K562 (cell line): ENCODE data around the gene ATAD2B. TPM values are rescaled to one million over a fixed set of nuclear protein-coding genes. Genes with fewer than 3 reads are reported as not detected.

Experiments
- ATAC-seq: fragments of 200-7000 bp; cut with Tn5 transposase; 3 replicates; pipeline ENCODE4 v1.9.1; 2020; ENCODE audit warnings: moderate library complexity
- BruUV-seq: library from RNA; stranded (reverse); fragments of 400-500 nt; replicated peaks from 2 replicates; lab custom pipeline; 2021; lab: Mats Ljungman, UMichigan
- CTCF ChIA-PET: fragments of 300-600 bp; formaldehyde crosslinking; extraction: SDS; loops from one replicate; lab custom pipeline; 2021; ENCODE audit warnings: low intra/inter-chr PET ratio; lab: Yijun Ruan, JAX
- POLR2A ChIA-PET: fragments of 300-600, 350-650 bp; sonication (Branson Sonifier 250); formaldehyde crosslinking; extraction: SDS; loops from one replicate; lab custom pipeline; 2021; ENCODE audit warnings: antibody characterized with exemption, inconsistent platforms; lab: Yijun Ruan, JAX
- DNase-seq, 4 experiments: peaks; one replicate each; pipeline versions ENCODE4 v3.0.0 to v3.0.0-alpha.2; 2011 to 2018; ENCODE audit warnings: low spot score in 3 of 4, mixed read lengths in 3 of 4; ENCODE audit errors: extremely low read depth in 1 of 4
- FAIRE-seq: peaks from 2 replicates; lab custom pipeline; 2011; peaks lifted over from hg19 to GRCh38; lab: Jason Lieb, UNC
- H2AFZ ChIP-seq: 2 replicates; pipeline ENCODE4 v1.6.0; 2011; ENCODE audit warnings: low read depth, low read length, control low read depth, inconsistent platforms
- H3K27ac ChIP-seq: fragments of 200-600 bp; 3 replicates; pipeline ENCODE4 v1.8.0; 2011; ENCODE audit warnings: low read depth, mild to moderate bottlenecking, control low read depth, inconsistent platforms, low read length, moderate library complexity, mixed read lengths; ENCODE audit errors: extremely low read depth
- H3K27me3 ChIP-seq, 2 experiments: fragments of 300-600 bp in 1 of 2; 2 replicates in 1 of 2; 3 replicates in 1 of 2; pipeline versions ENCODE4 v1.6.0 to v1.8.0; 2011; ENCODE audit warnings: inconsistent platforms in 2 of 2, low read length in 2 of 2, mild to moderate bottlenecking in 1 of 2, mixed read lengths in 1 of 2, moderate library complexity in 1 of 2; ENCODE audit not compliant: control insufficient read depth in 2 of 2, insufficient read depth in 2 of 2
- H3K36me3 ChIP-seq: fragments of 300-600 bp; 3 replicates; pipeline ENCODE4 v1.8.0; 2011; ENCODE audit warnings: mild to moderate bottlenecking, low read length, inconsistent platforms; ENCODE audit not compliant: control insufficient read depth, insufficient read depth
- H3K4me1 ChIP-seq, 2 experiments: fragments of 200-600 bp in 1 of 2; replicated peaks in 1 of 2; 2 replicates in 1 of 2; 3 replicates in 1 of 2; pipeline versions ENCODE4 v1.5.1 to v1.8.0; 2011; ENCODE audit warnings: inconsistent platforms in 2 of 2, low read length in 2 of 2, mild to moderate bottlenecking in 1 of 2, mixed read lengths in 1 of 2, moderate library complexity in 1 of 2; ENCODE audit not compliant: control insufficient read depth in 2 of 2, insufficient read depth in 2 of 2
- H3K4me2 ChIP-seq: 2 replicates; pipeline ENCODE4 v1.6.1; 2011; ENCODE audit warnings: low read length, control low read depth, inconsistent platforms, mixed read lengths; ENCODE audit not compliant: insufficient read depth
- H3K4me3 ChIP-seq: fragments of 200-600 bp; sonication (generic), shearing (Covaris generic); 2 replicates; pipeline ENCODE4 v1.5.1; 2016; ENCODE audit warnings: control low read depth, inconsistent platforms
- H3K79me2 ChIP-seq: fragments of 200-600 bp; 3 replicates; pipeline ENCODE4 v1.8.0; 2011; ENCODE audit warnings: low read length, inconsistent platforms; ENCODE audit not compliant: control insufficient read depth, insufficient read depth
- H3K9ac ChIP-seq, 2 experiments: 2 replicates each; pipeline versions ENCODE4 v1.6.0 to v1.6.1; 2011; ENCODE audit warnings: low read depth in 2 of 2, low read length in 2 of 2, control low read depth in 1 of 2, inconsistent platforms in 1 of 2, mild to moderate bottlenecking in 1 of 2, mixed read lengths in 1 of 2; ENCODE audit not compliant: insufficient read depth in 1 of 2
- H3K9me1 ChIP-seq: one replicate; pipeline ENCODE4 v1.6.0; 2011; ENCODE audit warnings: inconsistent platforms, mild to moderate bottlenecking, low read length, moderate library complexity; ENCODE audit not compliant: control insufficient read depth, insufficient read depth
- H3K9me3 ChIP-seq: replicated peaks from 2 replicates; pipeline ENCODE4 v1.5.1; 2011; ENCODE audit warnings: low read depth, low read length, inconsistent platforms; ENCODE audit not compliant: control insufficient read depth, insufficient read depth
- H4K20me1 ChIP-seq: replicated peaks from 2 replicates; pipeline ENCODE4 v1.6.1; 2011; ENCODE audit warnings: low read length, inconsistent platforms, mixed read lengths; ENCODE audit not compliant: control insufficient read depth, insufficient read depth
- BMI1 ChIP-seq: fragments of 150-350 bp; IDR thresholded peaks from 2 replicates; pipeline ENCODE4 v1.6.1; 2014; ENCODE audit warnings: low read length
- CBX3 ChIP-seq, 2 experiments: IDR thresholded peaks; 1 replicate in 1 of 2; 2 replicates in 1 of 2; pipeline ENCODE4 v1.6.1; 2012; ENCODE audit warnings: inconsistent platforms in 2 of 2, low read length in 2 of 2, borderline replicate concordance in 1 of 2, control low read depth in 1 of 2
- CCNT2 ChIP-seq: IDR thresholded peaks from 2 replicates; pipeline ENCODE4 v1.6.1; 2011; ENCODE audit warnings: borderline replicate concordance, low read depth, mild to moderate bottlenecking, moderate library complexity, mixed read lengths, low read length; ENCODE audit not compliant: insufficient read length; ENCODE audit errors: extremely low read depth
- EGR1 ChIP-seq: fragments of 450-650 bp; conservative IDR thresholded peaks from 2 replicates; pipeline ENCODE4 v1.6.1; 2017; ENCODE audit warnings: mild to moderate bottlenecking
- FOXP1 ChIP-seq: sonication (generic); formaldehyde crosslinking; IDR thresholded peaks from 2 replicates; pipeline ENCODE4 v1.8.0; 2022; ENCODE audit warnings: mild to moderate bottlenecking, missing genetic modification reagents
- HEY1 ChIP-seq: fragments of 250-450 bp; sonication (Bioruptor Pico); IDR thresholded peaks from 2 replicates; pipeline ENCODE4 v1.5.0; 2020; ENCODE audit warnings: mild to moderate bottlenecking, moderate library complexity, borderline replicate concordance
- MYBL2 ChIP-seq, 2 experiments: fragments of 450-650 bp in 1 of 2; sonication (generic) in 1 of 2; formaldehyde crosslinking in 1 of 2; IDR thresholded peaks; 2 replicates each; pipeline versions ENCODE4 v1.6.1 to v1.8.1; 2017 to 2022; ENCODE audit warnings: borderline replicate concordance in 1 of 2, inconsistent platforms in 1 of 2, low read depth in 1 of 2, mild to moderate bottlenecking in 1 of 2, missing genetic modification reagents in 1 of 2, moderate library complexity in 1 of 2
- RBM14 ChIP-seq: fragments of 200-400 bp; formaldehyde crosslinking; IDR thresholded peaks from 2 replicates; pipeline ENCODE4 v1.6.1; 2018; ENCODE audit warnings: low read depth, mild to moderate bottlenecking, low read length, moderate library complexity, borderline replicate concordance; ENCODE audit not compliant: insufficient read depth
- TRIM28 ChIP-seq: fragments of 450-650 bp; IDR thresholded peaks from 2 replicates; pipeline ENCODE4 v1.6.1; 2017
- ZBTB1 ChIP-seq: sonication (generic); formaldehyde crosslinking; IDR thresholded peaks from 2 replicates; pipeline ENCODE4 v1.8.1; 2023; ENCODE audit warnings: missing genetic modification reagents, low read depth, mild to moderate bottlenecking, borderline replicate concordance
- WGBS: fragments of 100-300 bp; shearing (Covaris generic); methylation state at CpG from one replicate; pipeline ENCODE4 v1.1.6; 2016; ENCODE audit warnings: low coverage, mixed read lengths; ENCODE audit not compliant: insufficient coverage; ENCODE audit errors: missing lambda C conversion rate; 5-methylcytosine and 5-hydroxymethylcytosine counted together
- in situ Hi-C: fragments of 300-500 bp; cut with MboI; formaldehyde crosslinking; loops from 4 replicates; pipeline ENCODE4 v1.15.0; 2018; ENCODE audit warnings: inconsistent platforms, mixed read lengths
- intact Hi-C: fragments of 100-400 bp; cut with micrococcal nuclease; formaldehyde crosslinking; loops from 2 replicates; pipeline ENCODE4 v1.14.2; 2022
- polyA plus RNA-seq, 8 experiments: library from polyadenylated mRNA; depleted of rRNA in 4 of 8; stranded (reverse) in 5 of 8; unstranded in 3 of 8; fragments of >200 nt; fragmentation: Nextera tagmentation in 2 of 8; fragmentation: Illumina TruSeq in 1 of 8; extraction: Ambion mirVana in 2 of 8; extraction: Trizol in 1 of 8; gene quantifications; 2 replicates each; pipeline versions ENCODE4 v1.2.1 to v1.2.3, GENCODE V29; 2011 to 2014; ENCODE audit warnings: inconsistent platforms in 1 of 8, missing spikeins in 1 of 8
- total RNA-seq, 7 experiments: library from RNA; depleted of rRNA in 6 of 7; stranded (reverse); fragments of >200 nt in 6 of 7; fragmentation: Illumina TruSeq in 2 of 7; extraction: Trizol in 2 of 7; gene quantifications; 2 replicates each; pipeline versions ENCODE4 v1.2.1 to v1.2.3, GENCODE V29; 2011 to 2021; ENCODE audit warnings: low replicate concordance in 1 of 7
- TF ChIP-seq, protein P1 (sequence below): sonication (generic); formaldehyde crosslinking; IDR thresholded peaks from 2 replicates; pipeline ENCODE4 v1.8.1; 2023; ENCODE audit warnings: mild to moderate bottlenecking, missing genetic modification reagents
- TF ChIP-seq, protein P2 (sequence below): fragments of 450-650 bp; formaldehyde crosslinking; IDR thresholded peaks from 2 replicates; pipeline ENCODE4 v1.4.0; 2020; ENCODE audit warnings: mild to moderate bottlenecking, moderate library complexity

The ATAD2B gene
- total and polyA plus RNA-seq, 9 of the 15 experiments (the other 6 are each of a cell fraction or from before 2014, with no cell fraction given) = 3.2 to 21.6 (median 11.4) TPM

DNA sequence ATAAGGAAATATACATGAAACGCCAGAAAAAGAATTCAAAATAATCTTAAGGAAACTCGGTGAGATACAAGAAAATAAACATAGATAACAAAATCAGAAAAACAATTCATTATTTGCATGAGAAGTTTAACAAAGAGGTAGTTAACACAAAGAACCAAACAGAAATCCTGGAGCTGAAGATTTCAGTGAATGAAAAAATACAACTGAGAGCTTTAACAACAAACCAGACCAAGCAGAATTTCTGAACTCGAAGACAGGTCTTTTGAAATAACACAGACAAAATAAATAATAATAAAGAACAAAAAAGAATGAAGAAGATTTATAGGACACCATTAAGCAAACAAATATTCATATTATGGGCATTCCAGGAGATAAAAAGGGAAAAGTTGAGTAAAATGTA lies 204.7 kb downstream of the ATAD2B start:
- Histone ChIP-seq H3K27me3 (no peaks in the 10 kb centered on the region), H3K4me2 (no peak overlapping the region), H3K9ac (no peak overlapping the region), H3K36me3 (no peaks in the 10 kb centered on the region), H3K9me3 (peaks cover 2% of the 10 kb centered on the region; the same call in 1 of the 2 replicates), H2AFZ (no peak overlapping the region), H3K4me3 (no peak overlapping the region), H3K79me2 (no peaks in the 10 kb centered on the region), H4K20me1 (no peaks in the 10 kb centered on the region), H3K27ac (no peak overlapping the region), H3K9me1 (no peaks in the 10 kb centered on the region), H3K4me1 (no peaks in the 10 kb centered on the region)
- CTCF ChIA-PET = no interaction called here
- POLR2A ChIA-PET = interaction anchor here (0.6 kb wide), 1 partner anchor 98 kb away, joined by 3 read pairs; no protein-coding TSS in a partner anchor
- 41% methylated on average over 3 of the region's 3 CpGs for WGBS
- TF ChIP-seq RBM14 (no peak), CBX3 (IDR thresholded peaks at IDR 0.05; ENCODE audit: borderline replicate concordance in 1 of 2, low read length in 2 of 2) (peak in 1 of 2 experiments; percentile 84; a peak in 1 of 3 replicates), TRIM28 (peak; percentile 85)
- BruUV-seq = no TSS peak
- in situ Hi-C loops (no loop called here), intact Hi-C loops (no loop called here)
- FAIRE-seq (no peak), ATAC-seq (no peak), DNase-seq (no peak)

DNA sequence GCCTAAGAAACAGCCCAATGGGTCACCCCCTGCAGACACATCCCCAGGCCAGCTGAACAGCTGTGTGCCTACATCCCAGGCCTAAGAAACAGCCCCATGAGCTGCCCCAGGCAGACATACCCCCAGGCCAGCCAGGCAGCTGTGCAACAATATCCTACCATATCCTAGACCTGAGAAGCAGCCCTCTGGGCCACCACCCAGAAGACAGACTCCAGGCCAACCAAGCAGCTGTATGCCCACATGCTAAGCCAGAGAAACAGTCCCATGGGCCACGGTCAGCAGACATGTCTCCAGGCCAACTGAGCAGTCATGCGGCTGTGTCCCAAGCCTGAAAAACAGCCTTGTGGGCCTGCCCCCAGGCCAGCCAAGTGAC lies 205.5 kb downstream of the ATAD2B start:
- no peaks in the 10 kb centered on the region for H3K9me1 ChIP-seq
- ChIA-PET CTCF (no interaction called here), POLR2A (interaction anchor here (0.7 kb wide), 1 partner anchor 16 kb away, joined by 3 read pairs; no protein-coding TSS in a partner anchor)
- in situ Hi-C loops = no loop called here
- no TSS peak for BruUV-seq
- ATAC-seq (no peak), DNase-seq (no peak), FAIRE-seq (no peak)
- H3K4me3 ChIP-seq = no peak overlapping the region
- WGBS = 83% methylated on average over 2 of the region's 2 CpGs
- H4K20me1 ChIP-seq = no peaks in the 10 kb centered on the region
- no peaks in the 10 kb centered on the region for H3K27me3 ChIP-seq
- no peaks in the 10 kb centered on the region for H3K4me1 ChIP-seq
- H2AFZ ChIP-seq = no peak overlapping the region
- H3K36me3 ChIP-seq = no peaks in the 10 kb centered on the region
- no peak overlapping the region for H3K9ac ChIP-seq
- H3K79me2 ChIP-seq = no peaks in the 10 kb centered on the region
- no peak overlapping the region for H3K27ac ChIP-seq
- no peak overlapping the region for H3K4me2 ChIP-seq
- intact Hi-C loops = no loop called here
- H3K9me3 ChIP-seq = peaks cover 2% of the 10 kb centered on the region; the same call in 1 of the 2 replicates
- TF ChIP-seq BMI1 (no peak), FOXP1 (CRISPR knock-in tag) (no peak), EGR1 (no peak), MYBL2 (IDR thresholded peaks at IDR 0.05; ENCODE audit: low read depth) (no peak), MYBL2 (CRISPR knock-in tag; IDR thresholded peaks at IDR 0.05; ENCODE audit: borderline replicate concordance) (no peak), ZBTB1 (CRISPR knock-in tag) (no peak), CCNT2 (no peak), HEY1 (CRISPR knock-in tag) (no peak)
- TF ChIP-seq, protein P1, sequence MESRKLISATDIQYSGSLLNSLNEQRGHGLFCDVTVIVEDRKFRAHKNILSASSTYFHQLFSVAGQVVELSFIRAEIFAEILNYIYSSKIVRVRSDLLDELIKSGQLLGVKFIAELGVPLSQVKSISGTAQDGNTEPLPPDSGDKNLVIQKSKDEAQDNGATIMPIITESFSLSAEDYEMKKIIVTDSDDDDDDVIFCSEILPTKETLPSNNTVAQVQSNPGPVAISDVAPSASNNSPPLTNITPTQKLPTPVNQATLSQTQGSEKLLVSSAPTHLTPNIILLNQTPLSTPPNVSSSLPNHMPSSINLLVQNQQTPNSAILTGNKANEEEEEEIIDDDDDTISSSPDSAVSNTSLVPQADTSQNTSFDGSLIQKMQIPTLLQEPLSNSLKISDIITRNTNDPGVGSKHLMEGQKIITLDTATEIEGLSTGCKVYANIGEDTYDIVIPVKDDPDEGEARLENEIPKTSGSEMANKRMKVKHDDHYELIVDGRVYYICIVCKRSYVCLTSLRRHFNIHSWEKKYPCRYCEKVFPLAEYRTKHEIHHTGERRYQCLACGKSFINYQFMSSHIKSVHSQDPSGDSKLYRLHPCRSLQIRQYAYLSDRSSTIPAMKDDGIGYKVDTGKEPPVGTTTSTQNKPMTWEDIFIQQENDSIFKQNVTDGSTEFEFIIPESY (CRISPR knock-in tag) = no peak
- TF ChIP-seq, protein P2, sequence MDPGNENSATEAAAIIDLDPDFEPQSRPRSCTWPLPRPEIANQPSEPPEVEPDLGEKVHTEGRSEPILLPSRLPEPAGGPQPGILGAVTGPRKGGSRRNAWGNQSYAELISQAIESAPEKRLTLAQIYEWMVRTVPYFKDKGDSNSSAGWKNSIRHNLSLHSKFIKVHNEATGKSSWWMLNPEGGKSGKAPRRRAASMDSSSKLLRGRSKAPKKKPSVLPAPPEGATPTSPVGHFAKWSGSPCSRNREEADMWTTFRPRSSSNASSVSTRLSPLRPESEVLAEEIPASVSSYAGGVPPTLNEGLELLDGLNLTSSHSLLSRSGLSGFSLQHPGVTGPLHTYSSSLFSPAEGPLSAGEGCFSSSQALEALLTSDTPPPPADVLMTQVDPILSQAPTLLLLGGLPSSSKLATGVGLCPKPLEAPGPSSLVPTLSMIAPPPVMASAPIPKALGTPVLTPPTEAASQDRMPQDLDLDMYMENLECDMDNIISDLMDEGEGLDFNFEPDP = no peak
